H1 (cell line): ENCODE measurements around the gene ECI2. TPM values are rescaled to one million over a fixed set of nuclear protein-coding genes. Genes with fewer than 3 reads are reported as not detected.

ENCODE experiments used
- CREB1 ChIP-seq: IDR thresholded peaks from 2 replicates; pipeline ENCODE4 v1.6.1; 2012; ENCODE audit warnings: inconsistent platforms
- POU5F1 ChIP-seq: IDR thresholded peaks from 2 replicates; pipeline ENCODE4 v1.6.1; 2011; ENCODE audit warnings: low read depth, mild to moderate bottlenecking, low read length, moderate library complexity
- RXRA ChIP-seq: IDR thresholded peaks from 2 replicates; pipeline ENCODE4 v1.6.1; 2011; ENCODE audit warnings: low read depth, mild to moderate bottlenecking, low read length, moderate library complexity; ENCODE audit not compliant: insufficient read depth
- polyA plus RNA-seq, 7 experiments: library from polyadenylated mRNA; depleted of rRNA in 3 of 7; stranded (reverse) in 5 of 7; unstranded in 2 of 7; fragments of >200 nt in 5 of 7; fragments of 200-250 nt in 2 of 7; gene quantifications; 1 replicate in 5 of 7; 2 replicates in 1 of 7; 4 replicates in 1 of 7; pipeline versions ENCODE4 v1.2.1 to v1.2.3, GENCODE V29; 2011 to 2013; ENCODE audit warnings: missing spikeins in 2 of 7, mixed read lengths in 2 of 7
- total RNA-seq: library from RNA; stranded (reverse); fragmentation: NEBNext Ultra II Directional; extraction: Animal tissue kit (Norgen Biotek cat#: 25700); gene quantifications from 2 replicates; pipeline ENCODE4 v1.2.1, GENCODE V29; 2021

The ECI2 gene
- total and polyA plus RNA-seq, 2 of the 8 experiments (the other 6 are each of a cell fraction or from before 2014, with no cell fraction given): 40.4 to 70.8 TPM

DNA sequence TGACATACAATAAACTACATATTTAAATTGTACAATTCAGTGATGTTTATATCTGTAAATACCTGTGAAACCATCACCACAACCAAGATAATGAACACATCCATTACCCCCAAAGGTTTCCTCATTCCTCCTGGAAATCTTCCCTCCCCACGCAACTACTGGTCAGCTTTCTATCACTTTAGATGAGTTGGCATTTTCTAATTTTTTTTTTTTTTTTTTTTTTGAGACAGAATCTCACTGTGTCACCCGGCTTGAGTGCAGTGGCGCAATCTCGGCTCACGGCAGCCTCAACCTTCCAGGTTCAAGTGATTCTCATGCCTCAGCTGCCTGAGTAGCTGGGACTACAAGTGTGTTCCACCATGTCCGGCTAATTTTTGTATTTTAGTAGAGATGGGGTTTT is 31.7 kb upstream of the ECI2 start (continued):
- TF ChIP-seq RXRA (no peak), POU5F1 (no peak), CREB1 (no peak)
